ENCODE data around the gene SWSAP1.

SWSAP1 gene

GRCh38 chr19:11335449-11336146 lies 38.9 kb upstream of the SWSAP1 start:
- Histone ChIP-seq H3K4me1 (ENCODE audit: insufficient read depth, low read length, poor library complexity, severe bottlenecking) (peaks cover 27% of the 10 kb centered on the region), H3K9me3 (ENCODE audit: insufficient read depth, low read depth, low read length) (no peaks in the 10 kb centered on the region), H3K9me2 (replicated peaks; ENCODE audit: low read depth, low read length) (no peaks in the 10 kb centered on the region), H3F3A (ENCODE audit: low read depth) (no peaks in the 10 kb centered on the region), H3K4me2 (ENCODE audit: low read depth, low read length, poor library complexity, severe bottlenecking) (no peak overlapping the region), H3K9ac (ENCODE audit: low read depth, low read length, poor library complexity, severe bottlenecking) (no peak overlapping the region), H3K36me3 (ENCODE audit: insufficient read depth, low read length) (no peaks in the 10 kb centered on the region), H3K27me3 (ENCODE audit: insufficient read depth, low read length, poor library complexity, severe bottlenecking) (no peaks in the 10 kb centered on the region), H3K4me3 (ENCODE audit: low read length, poor library complexity, severe bottlenecking) (no peak overlapping the region), H4K20me1 (ENCODE audit: insufficient read depth, low read length, poor library complexity, severe bottlenecking) (no peaks in the 10 kb centered on the region), H2AFZ (ENCODE audit: low read length) (no peak overlapping the region), H3K79me2 (ENCODE audit: insufficient read depth, low read length) (peaks cover 11% of the 10 kb centered on the region; the same call in 1 of the 2 replicates)
- TF ChIP-seq CTCF (conservative IDR thresholded peaks at IDR 0.05; ENCODE audit: low read length): no peak
- TF ChIP-seq EZH2phosphoT487 (IDR thresholded peaks at IDR 0.05; ENCODE audit: borderline replicate concordance): no peak

DNA sequence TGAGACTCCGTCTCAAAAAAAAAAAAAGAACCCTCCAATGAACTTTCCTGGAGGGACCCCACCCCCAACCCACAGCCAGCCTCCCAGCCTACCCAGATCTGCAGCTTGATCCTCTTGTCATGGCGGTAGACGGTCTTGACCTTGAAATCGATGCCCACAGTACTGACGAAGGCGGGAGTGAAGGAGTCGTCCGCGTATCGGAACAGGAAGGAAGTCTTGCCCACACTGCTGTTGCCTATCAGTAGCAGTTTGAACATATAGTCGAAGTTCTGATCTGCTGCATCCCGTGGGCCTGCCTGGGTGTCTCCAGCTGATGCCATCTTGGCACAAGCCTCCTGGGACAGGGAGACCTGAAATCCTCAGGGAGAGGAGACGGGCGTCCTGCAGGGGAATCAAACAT lies 37.4 kb upstream of the SWSAP1 start:
- Histone ChIP-seq H4K20me1 (ENCODE audit: insufficient read depth, low read length, poor library complexity, severe bottlenecking) (no peaks in the 10 kb centered on the region), H2AFZ (ENCODE audit: low read length) (no peak overlapping the region), H3K9me3 (ENCODE audit: insufficient read depth, low read depth, low read length) (no peaks in the 10 kb centered on the region), H3K4me1 (ENCODE audit: insufficient read depth, low read length, poor library complexity, severe bottlenecking) (peaks cover 27% of the 10 kb centered on the region), H3K79me2 (ENCODE audit: insufficient read depth, low read length) (peaks cover 11% of the 10 kb centered on the region; the same call in 1 of the 2 replicates), H3K36me3 (ENCODE audit: insufficient read depth, low read length) (no peaks in the 10 kb centered on the region), H3K9me2 (replicated peaks; ENCODE audit: low read depth, low read length) (no peaks in the 10 kb centered on the region), H3K4me2 (ENCODE audit: low read depth, low read length, poor library complexity, severe bottlenecking) (peak overlapping the region; percentile 83), H3F3A (ENCODE audit: low read depth) (0 out of 2 replicates have a peak, but pooled peaks cover 3% of the 10 kb centered on the region), H3K4me3 (ENCODE audit: low read length, poor library complexity, severe bottlenecking) (peak overlapping the region; percentile 45), H3K9ac (ENCODE audit: low read depth, low read length, poor library complexity, severe bottlenecking) (peak overlapping the region; percentile 91), H3K27me3 (ENCODE audit: insufficient read depth, low read length, poor library complexity, severe bottlenecking) (no peaks in the 10 kb centered on the region)
- TF ChIP-seq EZH2phosphoT487 (IDR thresholded peaks at IDR 0.05; ENCODE audit: borderline replicate concordance) (no peak), CTCF (conservative IDR thresholded peaks at IDR 0.05; ENCODE audit: low read length) (no peak)

- no peaks in the 10 kb centered on the region for H3K36me3 ChIP-seq (ENCODE audit: insufficient read depth, low read length)
- peak overlapping the region; percentile 83 for H3K4me2 ChIP-seq (ENCODE audit: low read depth, low read length, poor library complexity, severe bottlenecking)
- H3K4me1 ChIP-seq (ENCODE audit: insufficient read depth, low read length, poor library complexity, severe bottlenecking): peaks cover 27% of the 10 kb centered on the region
- no peaks in the 10 kb centered on the region for H3K27me3 ChIP-seq (ENCODE audit: insufficient read depth, low read length, poor library complexity, severe bottlenecking)
- TF ChIP-seq CTCF (conservative IDR thresholded peaks at IDR 0.05; ENCODE audit: low read length): no peak
- peak overlapping the region; percentile 91 for H3K9ac ChIP-seq (ENCODE audit: low read depth, low read length, poor library complexity, severe bottlenecking)
- H3K79me2 ChIP-seq (ENCODE audit: insufficient read depth, low read length): peaks cover 11% of the 10 kb centered on the region; the same call in 1 of the 2 replicates
- 0 out of 2 replicates have a peak, but pooled peaks cover 3% of the 10 kb centered on the region for H3F3A ChIP-seq (ENCODE audit: low read depth)
- no peaks in the 10 kb centered on the region for H3K9me2 ChIP-seq (replicated peaks; ENCODE audit: low read depth, low read length)
- no peaks in the 10 kb centered on the region for H4K20me1 ChIP-seq (ENCODE audit: insufficient read depth, low read length, poor library complexity, severe bottlenecking)
- H2AFZ ChIP-seq (ENCODE audit: low read length): no peak overlapping the region
- H3K9me3 ChIP-seq (ENCODE audit: insufficient read depth, low read depth, low read length): no peaks in the 10 kb centered on the region
- H3K4me3 ChIP-seq (ENCODE audit: low read length, poor library complexity, severe bottlenecking): peak overlapping the region; percentile 82
Measured at GRCh38 chr19:11338121-11338520, 36.3 kb upstream of the SWSAP1 start.

All from Loucy (cell line).